Large intestine (tissue), 3 donors: ENCODE data around the gene POMGNT2. TPM values are rescaled to one million over a fixed set of nuclear protein-coding genes. Genes with fewer than 3 reads are reported as not detected.

Experiments used
- DNase-seq, 2 donors: peaks; one replicate each; pipeline versions ENCODE4 v3.0.0 to v3.0.0-alpha.2; 2013
- H3K27ac ChIP-seq: one replicate; pipeline ENCODE4 v1.5.1; 2013; ENCODE audit warnings: low read length
- H3K27me3 ChIP-seq: 2 replicates; pipeline ENCODE4 v1.6.1; 2013; ENCODE audit warnings: low read length; ENCODE audit not compliant: control insufficient read depth, insufficient read depth
- H3K36me3 ChIP-seq: 2 replicates; pipeline ENCODE4 v1.6.1; 2013; ENCODE audit warnings: low read length; ENCODE audit not compliant: control insufficient read depth, insufficient read depth
- H3K4me1 ChIP-seq: one replicate; pipeline ENCODE4 v1.6.1; 2013; ENCODE audit warnings: low read length; ENCODE audit not compliant: control insufficient read depth, insufficient read depth
- H3K4me3 ChIP-seq: one replicate; pipeline ENCODE4 v1.5.1; 2013; ENCODE audit warnings: low read length
- H3K9me3 ChIP-seq: one replicate; pipeline ENCODE4 v1.6.1; 2013; ENCODE audit warnings: mild to moderate bottlenecking, low read depth, low read length, moderate library complexity; ENCODE audit not compliant: control insufficient read depth
- WGBS: methylation state at CpG from one replicate; pipeline ENCODE4 v1.1.5; 2013; ENCODE audit warnings: low lambda C conversion rate; ENCODE audit not compliant: insufficient coverage; 5-methylcytosine and 5-hydroxymethylcytosine counted together
- polyA plus RNA-seq: library from polyadenylated mRNA; unstranded; fragments of 120-200 nt; gene quantifications from one replicate; pipeline ENCODE4 v1.2.1, GENCODE V29; 2013

POMGNT2 gene
- polyA plus RNA-seq, 1 donor: 13.5 TPM

DNA sequence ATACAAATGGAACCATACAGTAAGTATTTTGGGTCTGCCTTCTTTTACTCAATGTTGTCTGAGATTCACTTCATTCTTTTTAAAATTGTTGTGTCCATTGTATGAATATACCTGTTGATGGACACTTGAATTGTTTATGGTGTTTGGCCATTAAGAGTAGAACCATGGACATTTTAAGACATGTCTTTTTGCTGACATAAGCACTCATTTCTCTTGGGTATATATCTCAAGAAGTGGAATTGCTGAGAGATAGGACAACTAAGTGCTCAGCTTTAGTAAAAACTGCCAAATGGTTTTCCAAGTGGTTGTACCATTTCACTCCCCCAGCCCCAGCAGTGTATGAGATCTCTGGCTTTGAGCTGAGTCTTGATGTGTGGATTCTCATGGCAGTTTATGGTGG is 28.2 kb downstream of the POMGNT2 start:
- Histone ChIP-seq H3K9me3 (no peaks in the 10 kb centered on the region), H3K4me3 (no peak overlapping the region), H3K36me3 (peaks cover 19% of the 10 kb centered on the region), H3K27ac (no peak overlapping the region), H3K4me1 (no peaks in the 10 kb centered on the region), H3K27me3 (no peaks in the 10 kb centered on the region)
- no peak for DNase-seq

DNA sequence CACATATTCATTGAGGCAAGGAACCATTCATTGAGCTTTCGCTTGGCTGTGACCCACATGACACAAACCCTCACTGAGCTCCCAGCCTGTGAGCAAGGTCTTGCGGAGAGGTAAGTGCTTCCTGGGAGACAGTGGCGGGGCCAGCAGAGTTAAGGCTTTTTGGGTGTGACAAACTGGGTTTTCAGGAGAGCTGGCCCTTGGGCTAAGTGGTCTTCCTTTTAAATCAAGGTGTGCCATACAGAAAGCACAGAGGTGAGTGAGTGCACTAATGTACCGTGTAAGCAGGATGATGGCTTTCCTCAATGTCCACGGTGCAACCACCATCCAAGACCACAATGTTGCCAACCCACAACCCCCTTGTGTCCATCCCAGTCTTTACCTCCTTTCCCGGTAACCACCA is 28.6 kb downstream of the POMGNT2 start:
- DNase-seq: no peak
- H3K27me3 ChIP-seq: no peaks in the 10 kb centered on the region
- H3K4me3 ChIP-seq: no peak overlapping the region
- no peaks in the 10 kb centered on the region for H3K9me3 ChIP-seq
- peaks cover 19% of the 10 kb centered on the region for H3K36me3 ChIP-seq
- no CpG with 5 or more reads among the region's 6 CpGs for WGBS
- no peaks in the 10 kb centered on the region for H3K4me1 ChIP-seq
- no peak overlapping the region for H3K27ac ChIP-seq

DNA sequence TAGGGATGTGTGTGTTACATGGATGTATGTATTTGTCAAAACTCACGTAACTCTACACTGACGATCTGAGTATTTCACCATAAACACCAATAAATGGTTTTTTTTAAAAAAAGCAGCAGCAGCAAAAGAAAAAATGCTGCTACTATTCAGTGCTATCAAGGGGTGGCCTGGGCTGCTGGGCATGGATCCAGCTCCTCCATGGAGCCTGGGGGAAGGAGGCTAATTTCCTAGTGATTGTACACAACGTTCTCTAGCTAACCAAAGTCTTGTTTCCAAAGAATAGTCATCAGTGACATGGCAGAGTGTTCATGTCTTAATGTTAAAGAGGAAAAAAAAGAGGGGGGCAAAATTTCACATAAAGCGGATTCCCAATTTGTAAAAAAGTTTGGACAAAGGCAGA is 29.0 kb downstream of the POMGNT2 start:
- Histone ChIP-seq H3K27ac (no peak overlapping the region), H3K27me3 (no peaks in the 10 kb centered on the region), H3K4me1 (no peaks in the 10 kb centered on the region), H3K9me3 (no peaks in the 10 kb centered on the region), H3K36me3 (peaks cover 19% of the 10 kb centered on the region), H3K4me3 (no peak overlapping the region)
- no peak for DNase-seq
- WGBS: 80% methylated on average over 1 of the region's 4 CpGs

DNA sequence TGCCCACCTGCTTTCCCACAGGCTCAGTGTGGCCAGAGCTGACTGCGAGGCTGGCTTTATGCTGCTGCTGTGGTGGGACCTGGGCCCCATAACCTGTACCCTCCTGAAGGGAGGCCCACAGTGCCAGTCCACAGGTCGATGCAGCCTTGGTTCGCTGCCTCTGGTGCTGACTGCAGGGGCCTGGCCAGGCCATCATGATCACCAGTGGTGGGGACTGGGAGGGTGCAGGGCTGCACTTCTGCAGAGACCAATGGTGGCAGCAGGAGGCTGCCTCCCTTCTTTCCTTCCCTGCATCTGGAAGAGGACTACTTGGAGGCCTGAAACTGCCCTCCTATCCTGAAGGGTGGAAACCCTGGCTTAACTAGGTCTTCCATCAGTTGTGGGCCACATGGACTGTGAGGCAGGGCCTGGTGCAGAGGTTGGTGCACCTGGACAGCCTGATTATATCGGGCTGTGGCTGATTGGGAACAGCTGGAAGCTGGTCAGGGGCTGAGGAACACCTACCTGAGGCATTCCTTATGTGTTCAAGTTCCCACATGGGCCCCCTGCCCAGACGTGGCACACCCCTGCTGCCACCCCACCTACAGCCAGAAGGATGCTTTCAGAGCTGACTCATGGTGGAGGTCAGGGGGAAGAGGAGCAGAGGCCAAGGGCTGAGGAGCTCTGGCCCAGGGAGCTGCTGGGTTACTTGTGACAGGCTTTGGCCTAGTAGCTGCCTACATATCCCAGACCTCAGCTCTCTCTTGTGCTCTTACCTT is 29.8 kb downstream of the POMGNT2 start:
- Histone ChIP-seq H3K9me3 (no peaks in the 10 kb centered on the region), H3K27me3 (no peaks in the 10 kb centered on the region), H3K27ac (no peak overlapping the region), H3K4me3 (no peak overlapping the region), H3K36me3 (peaks cover 17% of the 10 kb centered on the region), H3K4me1 (no peaks in the 10 kb centered on the region)
- no peak for DNase-seq
- WGBS: no CpG with 5 or more reads among the region's 5 CpGs

DNA sequence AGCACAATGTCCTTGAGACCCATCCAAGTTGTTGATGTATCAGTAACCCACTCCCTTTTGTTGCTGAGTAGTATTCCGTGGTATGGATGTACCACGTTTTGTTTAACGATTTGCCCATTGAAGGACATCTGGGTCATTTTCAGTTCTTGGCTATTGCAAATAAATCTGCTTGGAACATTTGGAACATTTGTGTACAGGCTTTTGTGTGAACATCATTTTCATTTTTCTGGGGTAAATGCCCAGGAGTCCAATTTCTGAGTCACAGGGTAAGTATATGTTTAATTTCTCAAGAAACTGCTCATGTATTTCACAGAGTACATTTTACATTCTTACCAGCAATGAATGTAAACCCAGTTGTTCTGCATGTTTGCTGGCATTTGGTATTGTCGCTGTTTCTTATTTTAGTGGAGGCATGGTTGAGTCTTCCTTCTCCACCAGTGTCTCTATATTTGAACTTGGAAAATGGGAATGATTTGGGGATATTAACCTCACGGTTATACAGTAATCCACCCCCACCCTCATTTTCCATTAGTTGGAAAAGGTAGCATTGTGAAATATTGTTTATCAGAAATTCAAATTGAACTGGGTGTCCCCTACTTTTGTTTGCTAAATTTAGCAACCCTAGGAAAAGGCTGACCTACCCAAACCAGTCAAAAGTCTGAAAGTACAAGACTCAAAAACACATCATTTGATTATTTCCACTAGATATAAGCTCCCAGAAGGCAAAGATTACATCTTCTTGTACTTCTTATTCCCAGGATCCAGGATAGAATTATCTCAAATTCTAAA is 30.8 kb downstream of the POMGNT2 start:
- Histone ChIP-seq H3K27me3 (no peaks in the 10 kb centered on the region), H3K36me3 (peaks cover 9% of the 10 kb centered on the region), H3K4me3 (no peak overlapping the region), H3K27ac (no peak overlapping the region), H3K4me1 (no peaks in the 10 kb centered on the region), H3K9me3 (no peaks in the 10 kb centered on the region)
- no peak for DNase-seq
- no CpG with 5 or more reads among the region's 5 CpGs for WGBS

DNA sequence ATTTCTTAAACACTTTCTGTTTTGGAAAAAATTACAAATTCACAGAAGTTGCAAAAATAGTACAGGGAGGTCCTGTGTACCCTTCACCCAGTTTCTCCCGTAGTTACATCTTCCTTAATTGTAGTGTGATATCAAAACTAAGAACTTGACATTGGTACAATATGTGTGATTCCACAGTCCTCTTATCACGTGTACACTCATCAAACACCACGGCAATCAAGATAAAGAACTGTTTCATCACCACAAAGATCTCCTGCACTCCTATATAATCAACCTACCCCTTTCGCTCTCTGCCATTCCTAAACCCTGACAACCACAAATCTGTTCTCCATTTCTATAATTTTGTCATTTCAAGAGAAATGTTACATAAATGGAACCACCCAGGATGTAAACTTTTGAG is 31.4 kb downstream of the POMGNT2 start:
- Histone ChIP-seq H3K36me3 (peaks cover 3% of the 10 kb centered on the region), H3K27me3 (no peaks in the 10 kb centered on the region), H3K4me1 (no peaks in the 10 kb centered on the region), H3K4me3 (no peak overlapping the region), H3K27ac (no peak overlapping the region), H3K9me3 (no peaks in the 10 kb centered on the region)
- DNase-seq: no peak
- WGBS: 100% methylated on average over 1 of the region's 4 CpGs

DNA sequence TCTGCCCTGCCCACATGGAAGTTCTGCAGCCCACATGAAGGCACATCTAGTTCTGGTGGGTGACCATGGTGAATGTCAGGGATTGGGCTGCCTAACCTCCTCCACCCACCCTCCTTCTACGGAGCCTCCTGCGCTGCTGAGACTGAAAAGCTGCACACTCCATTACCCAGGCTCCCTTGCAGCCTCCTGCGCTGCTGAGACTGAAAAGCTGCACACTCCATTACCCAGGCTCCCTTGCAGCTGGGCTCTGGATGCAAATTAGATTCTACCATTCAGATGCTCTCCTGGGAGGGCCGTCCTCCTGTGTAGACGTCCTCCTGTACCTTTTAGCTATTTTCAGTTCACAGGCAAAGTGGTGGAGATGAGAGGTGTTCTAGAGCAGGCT is 32.1 kb downstream of the POMGNT2 start:
- Histone ChIP-seq H3K9me3 (no peaks in the 10 kb centered on the region), H3K36me3 (no peaks in the 10 kb centered on the region), H3K27ac (no peak overlapping the region), H3K27me3 (no peaks in the 10 kb centered on the region), H3K4me3 (no peak overlapping the region), H3K4me1 (no peaks in the 10 kb centered on the region)
- no peak for DNase-seq
- no CpG with 5 or more reads among the region's 5 CpGs for WGBS

DNA sequence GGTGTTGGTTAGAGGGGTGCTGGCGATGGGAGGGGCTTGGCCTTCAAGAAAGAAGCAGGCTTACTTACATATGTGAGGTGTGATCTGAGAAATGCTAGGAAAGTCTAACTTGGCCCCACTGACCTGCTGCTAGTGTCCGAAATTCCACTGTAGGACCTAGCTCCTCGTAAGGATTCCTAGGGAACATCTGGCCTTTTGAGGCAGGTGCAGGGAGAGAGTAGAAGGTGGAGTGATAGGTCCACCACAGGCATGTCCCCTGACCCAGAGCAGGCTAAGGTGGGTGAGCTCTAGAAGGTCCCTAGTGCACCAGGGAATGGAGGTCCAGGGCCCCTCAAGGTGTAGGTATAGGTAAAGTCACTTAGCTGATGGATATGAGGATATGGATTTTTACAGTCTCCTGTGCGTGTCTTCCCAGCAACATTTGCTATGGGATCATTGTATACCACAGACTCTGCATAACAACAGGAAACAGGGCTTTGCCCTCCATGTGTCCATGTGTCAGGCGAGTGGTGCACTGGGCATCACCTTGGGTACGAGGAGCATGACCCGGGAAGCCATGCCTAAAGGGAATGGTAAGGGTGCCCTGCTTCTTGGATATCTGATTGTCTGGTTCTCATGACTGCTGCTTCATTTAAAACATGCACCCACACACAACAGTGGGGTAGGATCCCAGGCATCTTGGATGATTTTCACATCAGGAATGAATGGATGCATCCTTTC is 32.6 kb downstream of the POMGNT2 start:
- no peak for DNase-seq
- H3K27me3 ChIP-seq: no peaks in the 10 kb centered on the region
- no peak overlapping the region for H3K4me3 ChIP-seq
- no peak overlapping the region for H3K27ac ChIP-seq
- no peaks in the 10 kb centered on the region for H3K9me3 ChIP-seq
- 100% methylated on average over 1 of the region's 7 CpGs for WGBS
- H3K36me3 ChIP-seq: no peaks in the 10 kb centered on the region
- H3K4me1 ChIP-seq: no peaks in the 10 kb centered on the region

DNA sequence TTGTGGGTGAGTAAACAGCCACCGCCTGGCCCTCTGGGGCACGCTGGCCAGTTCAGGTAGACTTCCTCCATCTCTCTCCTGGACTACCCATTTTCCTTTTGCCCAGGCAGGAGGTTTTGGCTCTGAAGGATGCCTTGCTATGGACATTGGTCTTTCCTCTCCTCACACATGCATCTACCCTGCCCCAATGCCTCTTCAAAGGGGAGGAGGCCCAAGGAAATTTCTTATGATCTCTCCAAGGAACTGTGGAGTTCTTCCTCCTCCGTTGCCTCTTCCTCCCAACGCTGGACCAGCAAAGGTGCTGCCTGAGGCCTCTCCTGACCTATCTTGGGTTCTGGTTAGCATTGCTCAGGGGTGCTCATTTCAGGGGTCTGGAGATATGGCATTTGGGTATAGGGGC is 33.5 kb downstream of the POMGNT2 start:
- no peak for DNase-seq
- Histone ChIP-seq H3K4me3 (no peak overlapping the region), H3K36me3 (no peaks in the 10 kb centered on the region), H3K27me3 (no peaks in the 10 kb centered on the region), H3K27ac (no peak overlapping the region), H3K9me3 (no peaks in the 10 kb centered on the region), H3K4me1 (no peaks in the 10 kb centered on the region)
- WGBS: no CpG with 5 or more reads among the region's 4 CpGs

DNA sequence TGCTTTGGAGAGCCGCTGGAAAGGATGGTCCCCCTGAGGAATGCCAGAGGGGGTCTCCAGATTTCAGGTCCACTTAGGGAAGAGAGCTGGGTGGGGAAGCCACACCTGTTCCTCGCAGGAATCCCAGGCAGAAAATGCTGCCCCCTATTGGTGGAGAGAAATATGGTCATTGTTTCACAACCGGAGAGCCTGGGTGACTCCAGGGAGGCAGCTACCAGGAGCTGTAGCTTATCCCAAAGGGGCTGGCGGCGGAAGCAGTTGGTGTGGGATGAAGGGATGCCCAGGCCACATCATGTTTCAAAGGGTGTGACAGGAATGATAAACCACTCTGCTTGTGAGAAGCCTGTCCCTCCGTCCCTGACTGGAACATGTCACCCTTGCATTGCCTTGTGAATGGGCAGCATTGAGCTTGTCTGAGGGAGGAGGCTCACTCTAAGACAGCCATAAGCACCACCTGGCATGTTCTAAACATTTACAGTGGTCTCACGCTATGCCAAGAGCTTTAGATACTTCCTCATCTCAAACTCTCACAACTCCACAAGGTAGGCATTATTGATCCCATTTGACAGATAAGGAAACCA is 34.5 kb downstream of the POMGNT2 start:
- Histone ChIP-seq H3K9me3 (no peaks in the 10 kb centered on the region), H3K4me1 (no peaks in the 10 kb centered on the region), H3K27ac (no peak overlapping the region), H3K27me3 (no peaks in the 10 kb centered on the region), H3K36me3 (no peaks in the 10 kb centered on the region), H3K4me3 (no peak overlapping the region)
- no CpG with 5 or more reads among the region's 7 CpGs for WGBS
- no peak for DNase-seq
